CD4-positive, CD25-positive, alpha-beta regulatory T cell (primary cell): ENCODE results near the gene RMDN3. TPM values are rescaled to one million over a fixed set of nuclear protein-coding genes. Genes with fewer than 3 reads are reported as not detected.

Experiments
- ATAC-seq, 2 donors: fragments of 150-1000 bp; cut with Tn5 transposase; one replicate each; pipeline ENCODE4 v1.10.0; 2021; ENCODE audit warnings: low read depth in 2 of 2, moderate number of reproducible peaks in 2 of 2, moderate library complexity in 1 of 2
- DNase-seq, 3 donors: peaks; one replicate each; pipeline versions ENCODE4 v3.0.0 to v3.0.0-alpha.2; 2012 to 2022; ENCODE audit warnings: mixed read lengths in 1 of 3
- H3K27ac ChIP-seq: one replicate; pipeline ENCODE4 v1.7.0; 2013; ENCODE audit warnings: mild to moderate bottlenecking, low read length; ENCODE audit not compliant: insufficient read depth, poor library complexity, severe bottlenecking
- H3K27me3 ChIP-seq: one replicate; pipeline ENCODE4 v1.7.0; 2013; ENCODE audit warnings: low read length; ENCODE audit not compliant: control insufficient read depth, insufficient read depth
- H3K36me3 ChIP-seq: one replicate; pipeline ENCODE4 v1.7.0; 2013; ENCODE audit warnings: mild to moderate bottlenecking, low read length, moderate library complexity; ENCODE audit not compliant: control insufficient read depth, insufficient read depth
- H3K4me1 ChIP-seq: 2 replicates; pipeline ENCODE4 v1.7.0; 2013; ENCODE audit warnings: mild to moderate bottlenecking, low read length; ENCODE audit not compliant: insufficient read depth, control insufficient read depth, poor library complexity, severe bottlenecking
- H3K4me3 ChIP-seq: one replicate; pipeline ENCODE4 v1.7.0; 2013; ENCODE audit warnings: low read depth, mild to moderate bottlenecking, low read length, moderate library complexity
- H3K9me3 ChIP-seq, 2 experiments: 1 replicate in 1 of 2; 2 replicates in 1 of 2; pipeline ENCODE4 v1.7.0; 2013; ENCODE audit warnings: low read length in 2 of 2, mild to moderate bottlenecking in 1 of 2, moderate library complexity in 1 of 2; ENCODE audit not compliant: control insufficient read depth in 2 of 2
- H3K27ac Mint-ChIP-seq, 3 donors: one replicate each; pipeline ENCODE4 v1.8.0; 2020 to 2022; ENCODE audit warnings: mild to moderate bottlenecking in 3 of 3, mixed read lengths in 3 of 3, moderate library complexity in 2 of 3
- H3K27me3 Mint-ChIP-seq: one replicate; pipeline ENCODE4 v1.8.0; 2022; ENCODE audit warnings: mild to moderate bottlenecking, mixed read lengths
- H3K36me3 Mint-ChIP-seq: one replicate; pipeline ENCODE4 v1.8.0; 2020; ENCODE audit warnings: mixed read lengths
- H3K4me1 Mint-ChIP-seq, 4 donors: one replicate each; pipeline ENCODE4 v1.8.0; 2020 to 2022; ENCODE audit warnings: mixed read lengths in 4 of 4, mild to moderate bottlenecking in 1 of 4
- H3K4me3 Mint-ChIP-seq, 4 donors: one replicate each; pipeline ENCODE4 v1.8.0; 2020 to 2022; ENCODE audit warnings: mild to moderate bottlenecking in 4 of 4, mixed read lengths in 4 of 4, moderate library complexity in 3 of 4
- H3K9me3 Mint-ChIP-seq, 7 donors: one replicate each; pipeline ENCODE4 v1.8.0; 2020 to 2022; ENCODE audit warnings: mixed read lengths in 7 of 7, mild to moderate bottlenecking in 3 of 7, moderate library complexity in 2 of 7
- polyA plus RNA-seq, 4 donors: library from polyadenylated mRNA; unstranded; fragments of 300-500 nt; fragmentation: Illumina TruSeq; gene quantifications; one replicate each; pipeline ENCODE4 v1.2.3, GENCODE V29; 2021
- total RNA-seq: library from RNA; stranded (reverse); gene quantifications from one replicate; pipeline ENCODE4 v1.2.3, GENCODE V29; 2022

RMDN3 gene
- total and polyA plus RNA-seq, 5 donors from 2014 or later: 17.6 to 27.7 (median 22.0) TPM

GRCh38 chr15:40697916-40698315 lies 57.1 kb downstream of the RMDN3 start:
- no peak for DNase-seq
- Mint-ChIP-seq H3K4me1 (peaks cover 10 to 27% (median 15%) of the 10 kb centered on the region in 4 donors), H3K27me3 (no peaks in the 10 kb centered on the region), H3K4me3 (peak overlapping the region in 1 of 4 donors; percentile 65), H3K9me3 (no peaks in the 10 kb centered on the region), H3K36me3 (peaks cover 7% of the 10 kb centered on the region), H3K27ac (no peak overlapping the region)
- Histone ChIP-seq H3K4me3 (no peak overlapping the region), H3K27me3 (no peaks in the 10 kb centered on the region), H3K36me3 (no peaks in the 10 kb centered on the region), H3K4me1 (peaks cover 13% of the 10 kb centered on the region), H3K9me3 (no peaks in the 10 kb centered on the region), H3K27ac (no peak overlapping the region)
- ATAC-seq: no peak

- Histone ChIP-seq H3K36me3 (peaks cover 8% of the 10 kb centered on the region), H3K27ac (peak overlapping the region; percentile 98), H3K4me1 (peaks cover 13% of the 10 kb centered on the region), H3K27me3 (no peaks in the 10 kb centered on the region), H3K4me3 (peak overlapping the region; percentile 5), H3K9me3 (no peaks in the 10 kb centered on the region)
- Mint-ChIP-seq H3K27me3 (no peaks in the 10 kb centered on the region), H3K27ac (peak overlapping the region in 2 of 3 donors; percentile 92 to 100), H3K9me3 (no peaks in the 10 kb centered on the region), H3K4me3 (peak overlapping the region; percentile 96 to 99 (median 98)), H3K4me1 (peaks cover 12 to 33% (median 21%) of the 10 kb centered on the region in 4 donors), H3K36me3 (peaks cover 6% of the 10 kb centered on the region)
- ATAC-seq: no peak
- DNase-seq: no peak
Measured at GRCh38 chr15:40696228-40696627, 58.8 kb downstream of the RMDN3 start.

- H3K36me3 Mint-ChIP-seq: peaks cover 6% of the 10 kb centered on the region
- H3K27ac ChIP-seq: peak overlapping the region; percentile 98
- peak overlapping the region; percentile 99 for H3K4me3 ChIP-seq
- peak in 2 of 3 donors; percentile 3 to 38 for DNase-seq
- H3K36me3 ChIP-seq: peaks cover 8% of the 10 kb centered on the region
- no peak for ATAC-seq
- no peaks in the 10 kb centered on the region for H3K27me3 Mint-ChIP-seq
- H3K27me3 ChIP-seq: no peaks in the 10 kb centered on the region
- peak overlapping the region; percentile 84 to 100 (median 92) for H3K27ac Mint-ChIP-seq
- peak overlapping the region; percentile 96 to 99 (median 98) for H3K4me3 Mint-ChIP-seq
- peaks cover 12 to 33% (median 21%) of the 10 kb centered on the region in 4 donors for H3K4me1 Mint-ChIP-seq
- H3K9me3 Mint-ChIP-seq: no peaks in the 10 kb centered on the region
- no peaks in the 10 kb centered on the region for H3K9me3 ChIP-seq
- H3K4me1 ChIP-seq: peaks cover 13% of the 10 kb centered on the region
Measured at GRCh38 chr15:40695469-40695890, 59.6 kb downstream of the RMDN3 start.

- Mint-ChIP-seq H3K27ac (peak within 1 kb of the TSS; percentile 99 to 100 (median 100)), H3K9me3 (no peaks in the 10 kb centered on the region), H3K4me1 (peaks cover 12 to 34% (median 21%) of the 10 kb centered on the region in 4 donors), H3K36me3 (peaks cover 6% of the 10 kb centered on the region), H3K4me3 (peak within 1 kb of the TSS; percentile 96 to 99 (median 98)), H3K27me3 (no peaks in the 10 kb centered on the region)
- peaks cover 13% of the 10 kb centered on the region for H3K4me1 ChIP-seq
- H3K27me3 ChIP-seq: no peaks in the 10 kb centered on the region
- H3K9me3 ChIP-seq: no peaks in the 10 kb centered on the region
- peaks cover 8% of the 10 kb centered on the region for H3K36me3 ChIP-seq
- H3K4me3 ChIP-seq: peak within 1 kb of the TSS; percentile 99
- peak; percentile 89 to 96 (median 92) for DNase-seq
- H3K27ac ChIP-seq: peak within 1 kb of the TSS; percentile 98
- ATAC-seq: peak; percentile 93 to 96
Measured at GRCh38 chr15:40694688-40695468, 60.2 kb downstream of the RMDN3 start, which contains the start of gene RAD51. TSS of gene RAD51 (plus strand) at chr15:40695174. CDS start at chr15:40698759, 3,585 bp downstream.

- Histone ChIP-seq H3K9me3 (no peaks in the 10 kb centered on the region), H3K27ac (peak overlapping the region; percentile 98), H3K36me3 (peaks cover 12% of the 10 kb centered on the region), H3K4me3 (peak overlapping the region; percentile 99), H3K4me1 (peaks cover 13% of the 10 kb centered on the region), H3K27me3 (no peaks in the 10 kb centered on the region)
- no peaks in the 10 kb centered on the region for H3K9me3 Mint-ChIP-seq
- peak overlapping the region; percentile 96 to 99 (median 98) for H3K4me3 Mint-ChIP-seq
- peak overlapping the region; percentile 99 to 100 (median 100) for H3K27ac Mint-ChIP-seq
- peaks cover 17 to 39% (median 26%) of the 10 kb centered on the region in 4 donors for H3K4me1 Mint-ChIP-seq
- ATAC-seq (no peak), DNase-seq (peak in 1 of 3 donors; percentile 7)
- no peaks in the 10 kb centered on the region for H3K27me3 Mint-ChIP-seq
- peaks cover 6% of the 10 kb centered on the region for H3K36me3 Mint-ChIP-seq
Measured at GRCh38 chr15:40693904-40694687, 61.0 kb downstream of the RMDN3 start.

GRCh38 chr15:40691737-40692136 lies 63.3 kb downstream of the RMDN3 start:
- H3K27me3 Mint-ChIP-seq: no peaks in the 10 kb centered on the region
- H3K4me1 Mint-ChIP-seq: peaks cover 17 to 37% (median 26%) of the 10 kb centered on the region in 4 donors
- ATAC-seq (no peak), DNase-seq (no peak)
- Histone ChIP-seq H3K9me3 (no peaks in the 10 kb centered on the region), H3K4me1 (peaks cover 13% of the 10 kb centered on the region), H3K4me3 (no peak overlapping the region), H3K27ac (no peak overlapping the region), H3K36me3 (peaks cover 12% of the 10 kb centered on the region), H3K27me3 (no peaks in the 10 kb centered on the region)
- H3K27ac Mint-ChIP-seq: peak overlapping the region in 1 of 3 donors; percentile 56
- H3K9me3 Mint-ChIP-seq: no peaks in the 10 kb centered on the region
- H3K36me3 Mint-ChIP-seq: peaks cover 8% of the 10 kb centered on the region
- peak overlapping the region in 2 of 4 donors; percentile 43 to 64 for H3K4me3 Mint-ChIP-seq

GRCh38 chr15:40688932-40689799 lies 65.9 kb downstream of the RMDN3 start:
- Histone ChIP-seq H3K27me3 (no peaks in the 10 kb centered on the region), H3K27ac (no peak overlapping the region), H3K4me1 (peaks cover 10% of the 10 kb centered on the region), H3K4me3 (no peak overlapping the region), H3K36me3 (peaks cover 12% of the 10 kb centered on the region), H3K9me3 (no peaks in the 10 kb centered on the region)
- H3K27me3 Mint-ChIP-seq: no peaks in the 10 kb centered on the region
- H3K4me1 Mint-ChIP-seq: peaks cover 11 to 24% (median 17%) of the 10 kb centered on the region in 4 donors
- peaks cover 8% of the 10 kb centered on the region for H3K36me3 Mint-ChIP-seq
- H3K4me3 Mint-ChIP-seq: peak overlapping the region in 2 of 4 donors; percentile 29 to 65
- no peaks in the 10 kb centered on the region for H3K9me3 Mint-ChIP-seq
- DNase-seq (no peak), ATAC-seq (no peak)
- peak overlapping the region in 1 of 3 donors; percentile 11 for H3K27ac Mint-ChIP-seq
